SK-N-SH treated with all-trans-retinoic acid at 6 μM for 48 hours (cell line): ENCODE measurements around the gene IRS1.

Source experiments
- ARNTL ChIP-seq: fragments of 450-650 bp; formaldehyde crosslinking; IDR thresholded peaks from 2 replicates; pipeline ENCODE4 v1.5.0; 2020; ENCODE audit warnings: low read depth, mild to moderate bottlenecking, moderate library complexity, borderline replicate concordance
- GLIS3 ChIP-seq: fragments of 250-450 bp; sonication (Bioruptor Pico); IDR thresholded peaks from 2 replicates; pipeline ENCODE4 v1.5.0; 2020; ENCODE audit warnings: mild to moderate bottlenecking, moderate library complexity
- ISL1 ChIP-seq: fragments of 250-450 bp; sonication (Bioruptor Pico); IDR thresholded peaks from 2 replicates; pipeline ENCODE4 v2.1.2; 2022; ENCODE audit warnings: mild to moderate bottlenecking, moderate library complexity
- PATZ1 ChIP-seq: fragments of 250-450 bp; sonication (Bioruptor Pico); IDR thresholded peaks from 2 replicates; pipeline ENCODE4 v1.8.0; 2020; ENCODE audit warnings: mild to moderate bottlenecking, moderate library complexity, borderline replicate concordance
- PPARA ChIP-seq: fragments of 250-450 bp; sonication (Bioruptor Pico); IDR thresholded peaks from 2 replicates; pipeline ENCODE4 v1.5.0; 2020; ENCODE audit warnings: mild to moderate bottlenecking, borderline replicate concordance
- RARB ChIP-seq: fragments of 250-450 bp; sonication (Bioruptor Pico); IDR thresholded peaks from 2 replicates; pipeline ENCODE4 v1.8.0; 2021; ENCODE audit warnings: mild to moderate bottlenecking, moderate library complexity
- TCF4 ChIP-seq: fragments of 250-450 bp; sonication (Bioruptor Pico); IDR thresholded peaks from 2 replicates; pipeline ENCODE4 v1.8.0; 2021; ENCODE audit warnings: mild to moderate bottlenecking, moderate library complexity, borderline replicate concordance
- TOX ChIP-seq: fragments of 250-450 bp; sonication (Bioruptor Pico); IDR thresholded peaks from 2 replicates; pipeline ENCODE4 v1.8.0; 2021; ENCODE audit warnings: mild to moderate bottlenecking, moderate library complexity, borderline replicate concordance
- ZFP3 ChIP-seq: fragments of 250-450 bp; sonication (Bioruptor Pico); IDR thresholded peaks from 2 replicates; pipeline ENCODE4 v1.5.0; 2020; ENCODE audit warnings: mild to moderate bottlenecking, moderate library complexity
- ZNF565 ChIP-seq: fragments of 450-650 bp; formaldehyde crosslinking; conservative IDR thresholded peaks from 2 replicates; pipeline ENCODE4 v1.5.0; 2020; ENCODE audit warnings: low read depth, mild to moderate bottlenecking, moderate library complexity
- ZNF8 ChIP-seq: fragments of 450-650 bp; formaldehyde crosslinking; IDR thresholded peaks from 2 replicates; pipeline ENCODE4 v1.5.0; 2020; ENCODE audit warnings: mild to moderate bottlenecking, moderate library complexity

DNA sequence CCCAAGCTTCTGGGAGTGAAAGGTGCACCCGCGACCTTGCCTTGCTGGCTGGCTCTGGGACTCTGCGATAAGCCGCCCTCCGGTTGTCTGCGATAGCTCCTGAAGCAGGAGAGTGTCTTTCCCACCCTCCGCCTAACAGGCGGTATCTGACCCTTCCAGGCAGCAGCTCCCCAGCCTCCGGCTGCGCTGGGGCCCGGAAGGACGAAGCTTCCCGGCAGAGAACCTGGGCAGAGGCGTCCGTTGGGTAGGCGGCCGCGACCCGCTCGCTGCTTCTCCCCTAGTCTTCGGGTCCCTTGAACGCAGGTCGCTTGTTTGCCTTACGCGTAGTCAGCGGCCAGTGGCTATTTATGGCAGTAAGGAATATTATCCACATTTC lies 35.8 kb upstream of the IRS1 start:
- no peak for TF ChIP-seq ZFP3 (CRISPR knock-in tag)
- no peak for TF ChIP-seq GLIS3 (CRISPR knock-in tag)
- TF ChIP-seq RARB, result no peak
- TF ChIP-seq ARNTL (CRISPR knock-in tag), result no peak
- no peak for TF ChIP-seq PATZ1 (CRISPR knock-in tag)
- no peak for TF ChIP-seq ZNF8 (CRISPR knock-in tag)
- no peak for TF ChIP-seq TCF4 (CRISPR knock-in tag)
- TF ChIP-seq ZNF565 (CRISPR knock-in tag), result no peak
- TF ChIP-seq ISL1 (CRISPR knock-in tag), result no peak
- TF ChIP-seq PPARA (CRISPR knock-in tag), result no peak
- no peak for TF ChIP-seq TOX
